CD4-positive, alpha-beta memory T cell (primary cell): ENCODE data around the gene ATP8B2. TPM values are rescaled to one million over a fixed set of nuclear protein-coding genes. Genes with fewer than 3 reads are reported as not detected.
"Not testable (repeated sequence)": the region's sequence is repeated elsewhere in the genome, so short reads cannot be mapped to it uniquely, and the experiment has no call there.

Experiments
- CTCF ChIA-PET: fragments of 350-600 bp; sonication (Branson Sonifier 250); formaldehyde crosslinking; loops from one replicate; lab custom pipeline; 2021; ENCODE audit warnings: inconsistent platforms; ENCODE audit not compliant: partially characterized antibody; lab: Charles Lee
- POLR2A ChIA-PET: fragments of 350-600 bp; sonication (Branson Sonifier 250); formaldehyde crosslinking; loops from one replicate; lab custom pipeline; 2021; ENCODE audit not compliant: partially characterized antibody; lab: Charles Lee
- DNase-seq, 5 donors: peaks; one replicate each; pipeline versions ENCODE4 v3.0.0 to v3.0.0-alpha.2; 2020 to 2022; ENCODE audit warnings: mixed read lengths in 1 of 5
- H3K27ac ChIP-seq: one replicate; pipeline ENCODE4 v1.7.0; 2013; ENCODE audit warnings: low read depth, low read length
- H3K27me3 ChIP-seq: 2 replicates; pipeline ENCODE4 v1.7.0; 2013; ENCODE audit warnings: mild to moderate bottlenecking, low read length, moderate library complexity; ENCODE audit not compliant: insufficient read depth
- H3K36me3 ChIP-seq: 2 replicates; pipeline ENCODE4 v1.7.0; 2013; ENCODE audit warnings: mild to moderate bottlenecking, low read length, moderate library complexity; ENCODE audit not compliant: insufficient read depth
- H3K4me1 ChIP-seq: 2 replicates; pipeline ENCODE4 v1.7.0; 2013; ENCODE audit warnings: mild to moderate bottlenecking, low read length, moderate library complexity; ENCODE audit not compliant: insufficient read depth
- H3K4me3 ChIP-seq, 2 donors: one replicate each; pipeline ENCODE4 v1.7.0; 2013; ENCODE audit warnings: low read length in 2 of 2, mild to moderate bottlenecking in 1 of 2
- H3K9me3 ChIP-seq, 2 donors: one replicate each; pipeline ENCODE4 v1.7.0; 2013; ENCODE audit warnings: low read length in 2 of 2, control low read depth in 1 of 2; ENCODE audit not compliant: control insufficient read depth in 1 of 2
- H3K27ac Mint-ChIP-seq, 7 donors: one replicate each; pipeline ENCODE4 v1.8.0; 2020 to 2021; ENCODE audit warnings: mixed read lengths in 7 of 7, mild to moderate bottlenecking in 6 of 7, inconsistent platforms in 3 of 7, moderate library complexity in 3 of 7
- H3K27me3 Mint-ChIP-seq, 2 donors: one replicate each; pipeline ENCODE4 v1.8.0; 2020 to 2021; ENCODE audit warnings: mixed read lengths in 2 of 2
- H3K36me3 Mint-ChIP-seq, 2 donors: one replicate each; pipeline ENCODE4 v1.8.0; 2020 to 2021; ENCODE audit warnings: mixed read lengths in 2 of 2, inconsistent platforms in 1 of 2, mild to moderate bottlenecking in 1 of 2
- H3K4me1 Mint-ChIP-seq, 4 donors: one replicate each; pipeline ENCODE4 v1.8.0; 2020 to 2021; ENCODE audit warnings: mixed read lengths in 4 of 4, mild to moderate bottlenecking in 1 of 4
- H3K4me3 Mint-ChIP-seq, 8 donors: one replicate each; pipeline ENCODE4 v1.8.0; 2020 to 2021; ENCODE audit warnings: mixed read lengths in 8 of 8, mild to moderate bottlenecking in 7 of 8, moderate library complexity in 6 of 8, inconsistent platforms in 3 of 8
- H3K9me3 Mint-ChIP-seq, 8 donors: one replicate each; pipeline ENCODE4 v1.8.0; 2020 to 2021; ENCODE audit warnings: mixed read lengths in 8 of 8, mild to moderate bottlenecking in 5 of 8, inconsistent platforms in 3 of 8, moderate library complexity in 1 of 8
- intact Hi-C: fragments of 100-400 bp; cut with micrococcal nuclease; formaldehyde crosslinking; loops from one replicate; pipeline ENCODE4 v1.15.1; 2023
- polyA plus RNA-seq, 2 donors: library from polyadenylated mRNA; unstranded; fragments of 300-500 nt; fragmentation: Illumina TruSeq; gene quantifications; one replicate each; pipeline ENCODE4 v1.2.3, GENCODE V29; 2021
- total RNA-seq, 2 experiments: library from RNA; stranded (reverse); gene quantifications; one replicate each; pipeline ENCODE4 v1.2.3, GENCODE V29; 2021

Gene ATP8B2
- total and polyA plus RNA-seq, 4 experiments from 2014 or later = 53.5 to 186 (median 141) TPM

GRCh38 chr1:154301582-154301981, 23.7 kb upstream of the ATP8B2 start:
- no peak overlapping the region for H3K4me3 ChIP-seq
- H3K36me3 ChIP-seq = no peaks in the 10 kb centered on the region
- H3K4me1 Mint-ChIP-seq = no peaks in the 10 kb centered on the region
- no peak overlapping the region for H3K27ac Mint-ChIP-seq
- H3K27me3 ChIP-seq = no peaks in the 10 kb centered on the region
- H3K4me1 ChIP-seq = no peaks in the 10 kb centered on the region
- H3K9me3 Mint-ChIP-seq = peaks cover 0 to 4% (median 0%) of the 10 kb centered on the region in 8 donors
- CTCF ChIA-PET = interaction anchor here (1.5 kb wide), 1 partner anchor 22 kb away, joined by 3 read pairs; no protein-coding TSS in a partner anchor
- no peak for DNase-seq
- H3K27me3 Mint-ChIP-seq = no peaks in the 10 kb centered on the region
- no peak overlapping the region for H3K27ac ChIP-seq
- no peaks in the 10 kb centered on the region for H3K36me3 Mint-ChIP-seq
- no peaks in the 10 kb centered on the region for H3K9me3 ChIP-seq
- POLR2A ChIA-PET = interaction anchor here (1.1 kb wide), 1 partner anchor 14 kb away, joined by 3 read pairs; no protein-coding TSS in a partner anchor
- intact Hi-C loops = no loop called here
- no peak overlapping the region for H3K4me3 Mint-ChIP-seq

DNA sequence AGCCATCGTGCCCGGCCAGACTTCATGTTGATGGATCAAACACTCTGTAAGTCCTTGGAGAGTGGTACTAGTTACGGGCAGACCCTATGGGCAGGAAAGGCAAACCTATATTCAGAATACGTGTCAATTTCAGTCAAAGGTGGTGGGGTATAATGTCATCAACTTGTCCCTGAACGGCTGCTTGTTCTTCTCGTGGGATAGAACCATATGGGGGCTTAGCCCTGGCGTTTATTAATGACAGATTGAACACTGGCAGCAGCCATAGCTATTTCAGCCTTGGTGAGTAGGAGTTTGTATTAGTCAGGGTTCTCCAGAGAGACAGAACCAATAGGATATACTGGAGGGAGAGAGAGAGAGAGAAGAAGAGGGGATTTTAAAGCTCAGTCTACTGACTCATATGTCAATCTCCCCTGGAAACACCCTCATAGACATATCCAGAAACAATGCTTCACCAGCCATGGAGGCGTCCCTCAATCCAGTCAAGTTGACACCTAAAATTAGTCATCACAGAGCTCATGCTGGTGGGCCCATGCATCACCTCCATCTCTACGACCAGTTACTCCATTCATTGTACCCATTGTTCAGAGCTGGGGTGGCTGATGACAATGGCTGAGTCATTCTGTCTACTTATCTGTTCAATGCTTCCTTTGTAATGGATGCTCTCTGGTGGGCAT, 20.5 kb upstream of the ATP8B2 start:
- ChIA-PET CTCF (interaction anchor here (4.2 kb wide), 1 partner anchor 31 kb away, joined by 14 read pairs; no protein-coding TSS in a partner anchor), POLR2A (no interaction called here)
- intact Hi-C loops = no loop called here

GRCh38 chr1:154306151-154306550, 19.2 kb upstream of the ATP8B2 start:
- DNase-seq = no peak
- Histone ChIP-seq H3K4me1 (peaks cover 13% of the 10 kb centered on the region), H3K27me3 (no peaks in the 10 kb centered on the region), H3K4me3 (no peak overlapping the region), H3K9me3 (no peaks in the 10 kb centered on the region), H3K27ac (no peak overlapping the region), H3K36me3 (no peaks in the 10 kb centered on the region)
- peak overlapping the region in 1 of 7 donors; percentile 57 for H3K27ac Mint-ChIP-seq
- H3K36me3 Mint-ChIP-seq = no peaks in the 10 kb centered on the region
- ChIA-PET CTCF (interaction anchor here (1.2 to 4.2 kb wide), 2 partner anchors 30 to 36 kb away, joined by 4 to 14 read pairs; no protein-coding TSS in a partner anchor), POLR2A (interaction anchor here (0.5 kb wide), 1 partner anchor 24 kb away, joined by 3 read pairs; no protein-coding TSS in a partner anchor)
- no peaks in the 10 kb centered on the region for H3K27me3 Mint-ChIP-seq
- peaks cover 7 to 12% (median 12%) of the 10 kb centered on the region in 4 donors for H3K4me1 Mint-ChIP-seq
- H3K4me3 Mint-ChIP-seq = no peak overlapping the region
- peaks cover 0 to 2% (median 0%) of the 10 kb centered on the region in 8 donors for H3K9me3 Mint-ChIP-seq
- intact Hi-C loops = no loop called here

More for the DNA sequence above, 20.5 kb upstream of the ATP8B2 start:
- H3K27ac Mint-ChIP-seq = peak overlapping the region in 1 of 7 donors; percentile 71
- Histone ChIP-seq H3K9me3 (no peaks in the 10 kb centered on the region), H3K27me3 (no peaks in the 10 kb centered on the region), H3K36me3 (no peaks in the 10 kb centered on the region), H3K4me3 (no peak overlapping the region), H3K4me1 (peaks cover 13% of the 10 kb centered on the region), H3K27ac (no peak overlapping the region)
- no peak for DNase-seq
- H3K36me3 Mint-ChIP-seq = no peaks in the 10 kb centered on the region
- peaks cover 7 to 12% (median 12%) of the 10 kb centered on the region in 4 donors for H3K4me1 Mint-ChIP-seq
- peaks cover 0 to 2% (median 0%) of the 10 kb centered on the region in 8 donors for H3K9me3 Mint-ChIP-seq
- H3K4me3 Mint-ChIP-seq = no peak overlapping the region
- H3K27me3 Mint-ChIP-seq = no peaks in the 10 kb centered on the region

DNA sequence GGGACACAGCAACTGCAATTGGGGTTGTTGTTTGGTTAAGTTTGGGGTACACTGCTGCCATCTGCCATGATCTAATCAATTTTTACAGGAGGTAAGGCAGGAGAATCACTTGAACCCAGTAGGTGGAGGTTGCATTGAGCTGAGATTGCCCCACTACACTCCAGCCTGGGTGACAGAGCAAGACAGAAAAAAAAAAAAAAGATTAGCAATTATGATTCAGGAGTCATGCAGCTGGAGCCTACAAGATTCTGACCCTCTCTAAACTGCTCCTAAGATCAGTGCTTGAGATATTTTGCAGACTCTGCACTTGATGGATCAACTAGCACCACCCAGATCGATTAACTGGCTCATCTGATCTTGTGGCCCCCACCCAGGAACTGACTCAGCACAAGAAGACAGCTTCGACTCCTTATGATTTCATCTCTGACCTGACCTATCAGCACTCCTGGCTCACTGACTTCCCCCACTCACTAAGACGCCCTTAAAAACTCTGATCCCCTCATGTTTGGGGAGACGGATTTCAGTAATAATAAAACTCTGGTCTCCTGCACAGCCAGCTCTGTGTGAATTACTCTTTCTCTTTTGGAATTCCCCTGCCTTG, 17.6 kb upstream of the ATP8B2 start:
- H3K36me3 ChIP-seq, intact Hi-C loops, H3K27me3 ChIP-seq, H3K27me3 Mint-ChIP-seq, DNase-seq, H3K36me3 Mint-ChIP-seq, H3K4me3 ChIP-seq, H3K9me3 Mint-ChIP-seq, H3K9me3 ChIP-seq, H3K27ac ChIP-seq: not testable (repeated sequence)
- Mint-ChIP-seq H3K27ac (peak overlapping the region in 6 of 7 donors; percentile 48 to 79 (median 70)), H3K4me1 (peaks cover 7 to 12% (median 12%) of the 10 kb centered on the region in 4 donors), H3K4me3 (peak overlapping the region in 1 of 8 donors; percentile 16)
- peaks cover 13% of the 10 kb centered on the region for H3K4me1 ChIP-seq
- ChIA-PET CTCF (interaction anchor here (1.1 to 4.2 kb wide), 3 partner anchors 10 to 29 kb away, joined by 3 to 14 read pairs (median 3); no protein-coding TSS in a partner anchor), POLR2A (interaction anchor here (0.6 to 1.4 kb wide), 4 partner anchors 21 to 700 kb away, joined by 3 to 6 read pairs (median 3); no protein-coding TSS in a partner anchor)

DNA sequence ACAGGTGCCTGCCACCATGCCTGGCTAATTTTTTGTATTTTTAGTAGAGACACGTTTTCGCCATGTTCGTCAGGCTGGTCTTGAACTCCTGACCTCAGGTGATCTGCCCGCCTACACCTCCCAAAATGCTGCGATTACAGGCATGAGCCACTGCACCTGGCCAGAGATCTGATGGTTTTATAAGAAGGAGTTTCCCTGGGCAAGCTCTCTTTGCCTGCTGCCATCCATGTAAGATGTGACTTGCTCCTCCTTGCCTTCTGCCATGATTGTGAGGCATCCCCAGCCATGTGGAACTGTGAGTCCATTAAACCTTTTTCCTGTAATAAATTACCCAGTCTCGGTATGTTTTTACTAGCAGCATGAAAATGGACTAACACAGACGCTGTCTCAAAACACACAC, 16.2 kb upstream of the ATP8B2 start:
- POLR2A ChIA-PET, intact Hi-C loops, H3K9me3 Mint-ChIP-seq, H3K27me3 Mint-ChIP-seq, H3K27ac ChIP-seq, H3K4me3 Mint-ChIP-seq, CTCF ChIA-PET, H3K27ac Mint-ChIP-seq, H3K9me3 ChIP-seq, DNase-seq, H3K36me3 ChIP-seq, H3K36me3 Mint-ChIP-seq, H3K27me3 ChIP-seq, H3K4me3 ChIP-seq: not testable (repeated sequence)
- H3K4me1 ChIP-seq = peaks cover 13% of the 10 kb centered on the region
- peaks cover 7 to 12% (median 12%) of the 10 kb centered on the region in 4 donors for H3K4me1 Mint-ChIP-seq

- H3K36me3 ChIP-seq, H3K9me3 ChIP-seq, H3K4me3 Mint-ChIP-seq, H3K27ac Mint-ChIP-seq, CTCF ChIA-PET, intact Hi-C loops, H3K36me3 Mint-ChIP-seq, H3K4me3 ChIP-seq, H3K27ac ChIP-seq, POLR2A ChIA-PET, DNase-seq, H3K27me3 ChIP-seq, H3K27me3 Mint-ChIP-seq: not testable (repeated sequence)
- Mint-ChIP-seq H3K4me1 (peaks cover 7 to 11% (median 11%) of the 10 kb centered on the region in 4 donors), H3K9me3 (peaks cover 0 to 12% (median 3%) of the 10 kb centered on the region in 8 donors)
- peaks cover 10% of the 10 kb centered on the region for H3K4me1 ChIP-seq
These were observed 12.9 kb upstream of the ATP8B2 start for GRCh38 chr1:154312229-154313065.

GRCh38 chr1:154313066-154313356, 12.3 kb upstream of the ATP8B2 start:
- Histone ChIP-seq H3K27ac (no peak overlapping the region), H3K27me3 (no peaks in the 10 kb centered on the region), H3K4me1 (peaks cover 4% of the 10 kb centered on the region), H3K36me3 (no peaks in the 10 kb centered on the region), H3K9me3 (no peaks in the 10 kb centered on the region), H3K4me3 (no peak overlapping the region)
- no peaks in the 10 kb centered on the region for H3K36me3 Mint-ChIP-seq
- ChIA-PET CTCF (no interaction called here), POLR2A (no interaction called here)
- intact Hi-C loops = no loop called here
- peak overlapping the region in 1 of 7 donors; percentile 18 for H3K27ac Mint-ChIP-seq
- no peaks in the 10 kb centered on the region for H3K27me3 Mint-ChIP-seq
- H3K4me3 Mint-ChIP-seq = no peak overlapping the region
- no peak for DNase-seq
- H3K9me3 Mint-ChIP-seq = peaks cover 0 to 17% (median 5%) of the 10 kb centered on the region in 8 donors
- peaks cover 4 to 5% (median 5%) of the 10 kb centered on the region in 4 donors for H3K4me1 Mint-ChIP-seq
